HG02870 (cell line): ENCODE measurements around the gene CDC42EP3.

ENCODE experiments used
- ATAC-seq: cut with Tn5 transposase; IDR thresholded peaks from one replicate; pipeline ENCODE4 v1.9.1; 2021; ENCODE audit warnings: mild to moderate bottlenecking, moderate library complexity; ENCODE audit not compliant: unreplicated experiment

Gene CDC42EP3

GRCh38 chr2:37683921-37684780, 12.7 kb upstream of the CDC42EP3 start:
- ATAC-seq: no peak

DNA sequence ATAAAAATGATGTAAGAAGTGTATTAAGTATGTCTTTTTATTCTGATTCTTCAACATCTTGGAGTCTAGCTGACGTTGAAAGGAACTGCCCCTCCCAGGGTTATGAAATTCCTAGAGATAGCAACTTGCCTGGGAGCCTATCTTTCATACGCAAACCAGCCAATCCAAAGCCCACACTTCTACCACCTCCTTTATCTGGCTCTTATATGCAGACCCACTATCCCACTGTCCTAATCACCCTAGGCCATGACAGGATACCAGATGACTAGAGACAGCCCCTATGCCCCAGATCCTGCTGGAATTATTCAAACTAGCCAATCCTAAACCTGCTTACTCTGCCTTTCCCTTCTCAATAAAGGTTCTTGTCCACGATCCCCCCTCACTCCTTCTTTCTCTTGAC, 11.8 kb upstream of the CDC42EP3 start:
- ATAC-seq: no peak

DNA sequence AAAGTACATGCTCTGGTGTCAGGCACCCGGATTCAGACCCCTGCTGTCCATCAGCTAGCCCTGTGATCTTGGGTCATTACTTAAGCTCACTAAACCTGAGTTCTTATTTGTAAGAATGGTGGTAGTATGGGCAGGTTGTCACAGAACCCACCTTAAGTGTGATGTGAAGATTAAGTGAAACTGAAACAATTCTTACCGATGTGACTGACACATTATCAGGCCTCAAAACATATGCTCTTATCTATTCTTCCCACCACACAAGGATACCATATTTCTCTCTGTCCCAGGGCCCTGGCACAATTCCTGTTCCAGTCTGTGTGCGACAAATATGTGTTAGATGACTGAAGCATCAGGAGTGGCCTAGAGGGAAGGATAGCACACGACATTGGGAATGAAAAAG, 11.0 kb upstream of the CDC42EP3 start:
- no peak for ATAC-seq

DNA sequence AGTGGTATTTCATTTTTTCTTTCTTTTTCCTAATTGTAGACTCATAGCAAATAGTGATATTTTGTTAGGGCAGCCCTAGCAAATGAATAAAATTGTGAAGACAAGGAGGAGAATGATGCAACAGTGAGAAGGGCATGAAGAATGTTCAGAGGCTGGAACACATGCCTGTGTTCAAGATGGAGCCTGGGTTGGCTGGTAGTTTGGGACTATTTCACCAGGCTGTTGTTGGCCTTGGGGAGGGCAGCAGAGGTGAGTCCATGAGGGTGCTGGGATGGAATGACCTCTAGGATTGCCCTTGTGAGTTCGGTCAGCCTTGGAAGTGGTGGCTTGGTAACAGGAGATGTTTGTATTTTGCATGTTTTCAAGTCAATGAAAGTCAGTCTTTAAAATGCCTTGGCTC, 10.1 kb upstream of the CDC42EP3 start:
- no peak for ATAC-seq

DNA sequence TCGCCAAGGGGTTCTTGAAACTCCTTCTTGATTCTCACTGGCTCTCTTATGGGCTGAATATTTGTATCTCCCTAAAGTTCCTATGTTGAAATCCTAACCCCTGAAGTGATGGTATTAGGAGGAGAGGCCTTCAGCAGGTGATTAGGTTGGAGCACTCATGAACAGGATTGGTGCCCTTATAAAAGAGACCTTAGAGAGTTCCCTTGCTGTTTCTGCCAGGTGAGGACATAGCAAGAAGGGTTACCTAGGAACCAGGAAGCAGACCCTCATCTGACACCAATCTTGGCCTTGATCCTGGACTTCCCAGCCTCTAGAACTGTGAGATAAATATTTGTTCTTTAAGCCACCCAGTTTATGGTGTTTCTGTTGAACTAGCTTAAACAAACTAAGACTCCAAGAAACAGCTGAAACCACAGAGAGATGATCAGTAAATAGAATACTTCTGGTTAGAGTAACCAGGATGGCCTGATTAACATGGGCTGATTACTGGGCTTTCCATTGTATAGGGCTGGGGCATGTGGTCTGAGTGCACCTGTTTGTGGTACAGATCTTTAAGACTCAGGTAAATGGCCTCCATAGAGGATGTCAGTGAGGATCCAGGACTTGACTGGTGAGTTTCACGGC, 7.7 kb upstream of the CDC42EP3 start:
- ATAC-seq: no peak

- no peak for ATAC-seq
Observed at GRCh38 chr2:37676274-37676673, 4.8 kb upstream of the CDC42EP3 start.

DNA sequence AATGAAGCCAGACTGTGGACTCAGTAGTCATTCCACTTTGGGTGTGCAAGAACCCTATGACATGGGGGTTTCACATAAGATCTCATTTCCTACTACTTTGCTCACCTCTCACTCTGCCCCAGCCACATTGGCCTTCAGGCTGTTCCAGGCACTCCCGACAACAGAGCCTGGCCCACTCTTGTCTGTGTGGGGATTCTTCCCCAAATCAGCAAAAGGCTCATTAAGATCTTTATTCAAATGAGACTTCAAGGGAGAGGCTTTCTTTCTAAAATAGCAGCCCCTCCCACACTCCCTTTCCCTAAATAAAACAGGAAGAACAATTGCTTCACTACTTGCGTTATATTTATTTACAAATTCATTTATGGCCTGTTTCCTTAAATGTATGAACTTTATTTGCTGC, 3.5 kb upstream of the CDC42EP3 start:
- no peak for ATAC-seq

GRCh38 chr2:37672870-37673184, 1.4 kb upstream of the CDC42EP3 start:
- no peak for ATAC-seq

DNA sequence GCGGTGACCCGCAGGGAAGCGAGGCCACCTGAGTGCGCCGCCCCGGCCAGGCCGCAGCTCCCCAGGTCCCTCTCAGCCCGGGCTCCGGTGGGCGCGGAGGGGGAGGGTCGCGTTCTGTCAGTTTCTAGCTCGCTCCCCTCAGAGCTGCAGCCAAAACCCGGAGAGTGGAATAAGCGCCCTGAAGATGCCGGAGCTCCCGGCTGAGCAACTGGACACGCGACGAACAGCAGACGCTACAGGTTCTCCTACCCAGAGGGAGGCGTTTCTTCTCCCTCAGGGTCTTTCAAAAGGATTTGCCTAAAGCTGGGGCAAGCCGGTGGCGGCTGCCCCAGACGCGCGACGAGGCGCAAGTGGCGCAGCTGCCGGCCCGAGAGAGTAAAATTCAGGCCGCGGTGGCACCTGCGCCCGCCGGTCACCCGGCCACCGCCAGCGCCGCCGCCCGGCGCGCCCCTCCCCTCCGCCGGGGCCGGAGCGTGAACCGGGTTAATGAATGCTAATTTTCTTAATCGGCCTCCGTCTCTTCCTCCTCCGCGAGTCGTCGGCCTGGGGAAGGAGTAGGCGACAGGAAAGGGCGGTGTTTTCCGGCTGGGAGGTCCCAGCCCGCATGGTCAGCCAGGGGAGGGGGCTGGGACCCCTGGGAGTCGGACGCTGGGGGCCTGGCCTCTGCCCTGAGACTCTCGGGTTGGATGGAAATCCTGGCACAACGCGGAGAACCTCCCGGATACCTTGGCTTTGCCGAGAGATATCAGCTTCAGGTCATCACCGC, 845 bp upstream of the CDC42EP3 start:
- peak; percentile 34 for ATAC-seq

GRCh38 chr2:37671816-37672103, 318 bp upstream of the CDC42EP3 start:
- peak; percentile 17 for ATAC-seq

DNA sequence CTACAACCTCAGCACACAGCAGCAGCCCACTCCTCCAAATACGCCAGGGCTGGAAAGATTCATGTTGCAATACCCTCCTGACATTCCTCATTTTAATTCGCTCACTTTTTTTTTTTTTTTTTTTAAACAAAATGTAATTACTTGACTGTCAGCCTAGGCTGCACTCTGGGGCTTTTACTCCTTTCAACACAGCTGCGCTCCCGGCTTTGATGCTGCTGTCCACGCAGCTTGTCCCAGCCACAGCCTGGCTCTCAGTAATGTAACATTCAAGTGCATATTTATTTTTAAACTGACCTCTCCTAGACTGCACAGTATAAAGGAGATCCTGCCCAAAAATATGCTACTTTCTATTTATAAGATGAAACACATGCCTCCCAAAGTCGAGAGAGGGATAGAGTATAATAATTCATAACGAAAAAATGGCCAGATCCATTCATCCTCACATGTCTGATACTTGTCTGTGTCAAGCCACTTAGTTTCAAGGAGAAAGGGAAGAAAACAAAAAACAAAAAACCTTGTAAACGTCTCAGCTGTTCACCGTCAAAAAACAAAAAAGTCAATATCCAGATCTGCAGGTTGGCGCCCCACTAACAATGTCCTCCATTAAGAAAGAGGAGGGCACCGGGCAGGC, 949 bp downstream of the CDC42EP3 start:
- ATAC-seq: no peak

DNA sequence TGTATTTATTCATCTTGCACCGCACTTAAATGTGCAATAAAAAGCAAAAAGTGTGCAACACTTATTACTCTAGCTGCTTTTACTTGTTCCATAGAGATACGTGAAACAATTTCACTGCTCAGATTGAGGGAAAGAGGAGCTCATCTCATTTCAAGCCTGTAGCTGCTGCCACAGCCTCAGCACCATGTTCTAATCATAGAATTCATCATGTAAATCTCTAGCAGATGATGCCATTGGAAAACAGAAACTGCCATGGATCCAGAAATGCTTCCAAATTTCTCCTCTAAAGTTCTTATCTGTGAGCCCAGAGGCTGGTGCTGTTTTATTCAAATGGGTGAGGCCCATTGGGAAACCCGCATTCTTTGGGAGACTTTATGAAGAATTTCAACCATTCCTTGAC, 2.0 kb downstream of the CDC42EP3 start:
- no peak for ATAC-seq

- no peak for ATAC-seq
Observed at GRCh38 chr2:37667704-37668103, 3.7 kb downstream of the CDC42EP3 start.

DNA sequence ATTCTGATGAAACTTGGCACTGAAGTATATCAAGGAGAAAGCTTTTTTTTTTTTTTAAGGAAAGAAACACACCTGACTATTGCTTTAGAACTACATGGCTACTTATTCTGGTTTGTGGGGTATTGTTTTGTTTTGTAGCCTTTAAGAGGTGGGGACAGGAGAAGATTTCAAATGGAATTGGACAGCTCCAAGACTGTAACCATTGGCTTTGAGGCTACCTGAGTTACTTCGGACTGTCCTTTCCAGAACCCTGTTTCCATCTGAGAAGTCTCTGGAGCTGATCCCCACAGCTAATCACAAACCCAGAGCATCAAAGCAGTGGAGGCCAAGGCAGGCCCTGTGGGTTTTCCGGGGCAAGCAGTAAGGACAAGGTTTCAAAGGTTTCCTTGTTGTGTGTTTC, 4.7 kb downstream of the CDC42EP3 start:
- no peak for ATAC-seq

DNA sequence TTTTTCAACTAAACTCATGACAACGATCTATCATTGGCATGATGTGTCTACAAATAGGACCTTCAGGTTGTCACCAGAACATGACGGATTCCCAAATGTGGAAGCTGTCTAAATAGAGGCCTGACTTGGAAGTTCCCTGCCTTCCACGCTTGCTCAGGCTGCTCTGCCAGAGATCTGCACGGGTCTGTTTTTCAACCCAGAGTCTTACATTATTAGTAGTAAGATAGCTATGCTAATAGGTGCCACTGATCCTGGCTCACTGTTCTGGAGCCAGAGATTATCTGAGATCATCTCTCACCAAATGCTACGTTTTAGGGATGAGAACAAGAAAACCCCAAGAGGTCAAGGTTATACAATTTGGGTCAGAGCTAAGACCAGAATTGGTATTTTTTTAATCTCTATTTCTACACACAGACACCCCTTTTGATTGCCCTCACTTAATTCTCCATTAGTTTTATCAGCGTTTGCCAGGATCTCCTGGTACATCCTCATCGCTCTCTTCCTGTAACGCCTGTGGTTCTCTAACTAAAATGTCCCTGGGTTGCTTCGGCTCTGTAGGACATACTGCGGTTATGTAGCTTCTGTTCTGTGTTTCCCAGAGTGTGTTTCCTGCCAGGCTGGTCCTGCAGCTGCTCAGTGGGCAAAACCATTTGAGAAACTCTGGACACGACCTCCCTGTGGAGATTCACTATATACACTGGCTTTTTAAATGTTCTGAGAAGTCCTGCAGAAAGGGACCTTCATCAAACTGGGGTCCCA, 5.7 kb downstream of the CDC42EP3 start:
- ATAC-seq: no peak

DNA sequence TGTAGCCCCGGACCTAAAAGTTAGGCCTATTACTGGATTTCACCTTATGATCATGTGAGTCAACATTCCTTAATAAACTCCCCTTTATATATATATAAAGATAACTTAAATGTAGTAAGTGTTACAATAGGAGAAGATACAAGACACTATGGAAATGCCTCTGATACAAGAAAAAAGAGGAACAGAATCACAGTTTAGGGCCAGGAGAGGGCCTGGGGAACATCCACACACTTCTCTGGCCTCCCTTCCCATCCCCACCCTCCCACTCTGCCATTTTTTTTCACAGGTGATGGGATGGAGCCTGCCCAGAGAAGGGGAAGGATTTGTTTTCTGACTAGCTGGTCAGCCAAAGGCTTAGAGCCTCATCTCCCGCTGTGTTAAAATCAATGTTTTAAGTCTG, 6.4 kb downstream of the CDC42EP3 start:
- ATAC-seq: no peak

DNA sequence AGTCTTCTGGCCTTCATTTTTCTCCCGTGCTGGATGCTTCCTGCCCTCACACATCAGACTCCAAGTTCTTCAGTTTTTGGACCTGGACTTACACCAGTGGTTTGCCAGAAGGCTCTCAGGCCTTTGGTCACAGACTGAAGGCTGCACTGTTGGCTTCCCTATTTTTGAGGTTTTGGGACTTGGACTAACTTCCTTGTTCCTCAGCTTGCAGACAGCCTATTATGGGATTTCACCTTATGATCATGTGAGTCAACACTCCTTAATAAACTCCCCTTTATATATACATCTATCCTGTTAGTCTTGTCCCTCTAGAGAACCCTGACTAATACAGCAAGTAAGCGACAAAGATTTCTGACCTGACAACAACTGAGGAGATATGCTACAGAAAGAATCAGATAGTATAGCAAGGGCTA, 7.2 kb downstream of the CDC42EP3 start:
- no peak for ATAC-seq

DNA sequence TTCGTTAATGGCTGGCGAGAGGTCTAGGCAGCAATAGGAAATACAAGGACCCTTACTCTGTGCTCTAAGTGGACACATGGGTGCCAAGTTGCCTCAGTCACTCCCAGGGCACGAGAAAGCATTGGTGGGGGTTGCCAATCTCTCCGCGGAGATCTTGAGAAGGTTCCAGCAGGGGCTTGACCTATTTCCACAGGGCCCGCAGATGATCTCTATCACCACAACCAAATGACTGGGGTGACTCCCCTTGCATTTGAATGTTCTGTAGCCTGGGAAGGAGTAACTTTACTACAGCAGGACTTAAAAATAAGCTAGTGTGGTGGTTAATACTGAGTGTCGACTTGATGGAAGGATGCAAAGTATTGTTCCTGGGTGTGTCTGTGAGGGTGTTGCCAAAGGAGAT, 8.1 kb downstream of the CDC42EP3 start:
- no peak for ATAC-seq

GRCh38 chr2:37659723-37660122, 11.7 kb downstream of the CDC42EP3 start:
- ATAC-seq: no peak

DNA sequence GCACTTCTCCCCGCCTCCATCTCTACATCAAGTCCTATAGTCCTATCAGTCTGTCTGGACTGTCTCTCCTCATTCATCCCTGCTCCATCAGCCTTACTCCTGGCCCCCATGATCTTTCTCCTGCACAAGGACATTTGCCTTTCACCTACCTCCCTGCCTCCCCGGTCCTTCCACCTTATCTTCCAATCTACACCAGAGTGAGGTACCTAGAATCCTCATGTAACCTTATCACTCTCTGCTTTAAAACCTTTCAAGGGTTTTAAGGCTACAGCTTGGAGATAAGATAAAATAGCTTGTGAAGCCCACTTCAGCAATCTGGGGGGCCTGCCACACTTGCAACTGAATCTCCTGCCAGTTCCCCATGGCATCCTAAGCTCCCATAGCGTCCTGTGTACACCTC, 12.8 kb downstream of the CDC42EP3 start:
- ATAC-seq: no peak

DNA sequence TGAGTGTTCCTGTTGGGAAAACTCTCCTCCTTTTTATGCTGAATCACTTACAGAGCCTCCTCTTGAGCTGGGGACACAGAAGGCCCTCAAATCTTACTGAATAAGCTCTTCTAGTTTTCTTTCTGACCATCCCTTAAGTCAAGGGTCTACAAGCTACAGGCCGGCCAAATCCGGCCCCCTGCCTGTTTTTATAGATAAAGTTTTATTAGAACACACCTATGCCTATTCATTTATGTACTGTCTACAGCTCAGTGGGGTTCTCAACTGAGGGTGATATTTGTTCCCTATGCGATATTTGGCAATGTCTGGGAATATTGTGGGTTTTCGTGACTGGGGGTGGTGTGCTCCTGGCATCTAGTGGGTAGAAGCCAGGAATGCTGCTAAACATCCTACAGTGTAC, 14.0 kb downstream of the CDC42EP3 start:
- ATAC-seq: no peak
